SHP77 treated with DMSO at 0.1 percent for 48 hours (cell line): ENCODE data around the gene AMN1.
A peak's percentile ranks its signal among the peaks of the same experiment; 100 is the strongest.
"Not testable (repeated sequence)": the region's sequence is repeated elsewhere in the genome, so short reads cannot be mapped to it uniquely, and the experiment has no call there.

Experiments
- DNase-seq: peaks from one replicate; lab custom pipeline; 2025; lab: John Stamatoyannopoulos, UW

AMN1 gene

GRCh38 chr12:31733549-31734432 lies 5.0 kb upstream of the AMN1 start:
- DNase-seq = not testable (repeated sequence)

GRCh38 chr12:31732926-31733548 lies 4.2 kb upstream of the AMN1 start:
- DNase-seq = no peak

- DNase-seq = not testable (repeated sequence)
Observed at GRCh38 chr12:31731203-31731602, 2.4 kb upstream of the AMN1 start.

- DNase-seq = no peak
Observed at GRCh38 chr12:31729705-31730104, 884 bp upstream of the AMN1 start.

- DNase-seq = peak; percentile 84
Observed at GRCh38 chr12:31728289-31728916, 418 bp downstream of the AMN1 start.

- DNase-seq = no peak
Observed at GRCh38 chr12:31727192-31727591, 1.6 kb downstream of the AMN1 start.

- no peak for DNase-seq
Observed at GRCh38 chr12:31726575-31726974, 2.2 kb downstream of the AMN1 start.

- DNase-seq = no peak
Observed at GRCh38 chr12:31724557-31724956, 4.3 kb downstream of the AMN1 start.

GRCh38 chr12:31722580-31722979 lies 6.2 kb downstream of the AMN1 start:
- no peak for DNase-seq

- DNase-seq = not testable (repeated sequence)
Observed at GRCh38 chr12:31718542-31719198, 10.2 kb downstream of the AMN1 start.

- not testable (repeated sequence) for DNase-seq
Observed at GRCh38 chr12:31716998-31717397, 11.8 kb downstream of the AMN1 start.

GRCh38 chr12:31715283-31715825 lies 13.5 kb downstream of the AMN1 start:
- DNase-seq = no peak

- no peak for DNase-seq
Observed at GRCh38 chr12:31714406-31715271, 14.2 kb downstream of the AMN1 start.

- DNase-seq = no peak
Observed at GRCh38 chr12:31712877-31713276, 15.9 kb downstream of the AMN1 start.

- DNase-seq = no peak
Observed at GRCh38 chr12:31710021-31710818, 18.6 kb downstream of the AMN1 start.

GRCh38 chr12:31708118-31708517 lies 20.7 kb downstream of the AMN1 start:
- not testable (repeated sequence) for DNase-seq

GRCh38 chr12:31705621-31706020 lies 23.2 kb downstream of the AMN1 start:
- DNase-seq = no peak

GRCh38 chr12:31702047-31702446 lies 26.8 kb downstream of the AMN1 start:
- no peak for DNase-seq

- not testable (repeated sequence) for DNase-seq
Observed at GRCh38 chr12:31689921-31690320, 38.9 kb downstream of the AMN1 start.

GRCh38 chr12:31687101-31687527 lies 41.7 kb downstream of the AMN1 start:
- DNase-seq = no peak
